SK-N-SH treated with all-trans-retinoic acid at 6 μM for 48 hours (cell line): ENCODE measurements around the gene PLOD2.
A peak's percentile ranks its signal among the peaks of the same experiment; 100 is the strongest.

Experiments used
- ATAC-seq: fragments of 200-7000 bp; cut with Tn5 transposase; 3 replicates; pipeline ENCODE4 v1.9.1; 2020; ENCODE audit warnings: mild to moderate bottlenecking, moderate library complexity
- ARNTL ChIP-seq: fragments of 450-650 bp; formaldehyde crosslinking; IDR thresholded peaks from 2 replicates; pipeline ENCODE4 v1.5.0; 2020; ENCODE audit warnings: low read depth, mild to moderate bottlenecking, moderate library complexity, borderline replicate concordance
- BACH2 ChIP-seq: fragments of 250-450 bp; sonication (Bioruptor Pico); IDR thresholded peaks from 2 replicates; pipeline ENCODE4 v1.9.0; 2021; ENCODE audit warnings: mild to moderate bottlenecking, borderline replicate concordance
- CREB5 ChIP-seq: fragments of 250-450 bp; sonication (Bioruptor Pico); IDR thresholded peaks from 2 replicates; pipeline ENCODE4 v1.5.1; 2020; ENCODE audit warnings: low read depth, mild to moderate bottlenecking, moderate library complexity
- CSDC2 ChIP-seq: fragments of 250-450 bp; sonication (Bioruptor Pico); IDR thresholded peaks from 2 replicates; pipeline ENCODE4 v1.5.0; 2020; ENCODE audit warnings: mild to moderate bottlenecking, moderate library complexity
- CSRNP3 ChIP-seq: fragments of 250-450 bp; sonication (Bioruptor Pico); IDR thresholded peaks from 2 replicates; pipeline ENCODE4 v1.5.1; 2021; ENCODE audit warnings: mild to moderate bottlenecking, moderate library complexity
- ESRRG ChIP-seq: fragments of 250-450 bp; sonication (Bioruptor Pico); IDR thresholded peaks from 2 replicates; pipeline ENCODE4 v1.6.1; 2021; ENCODE audit warnings: mild to moderate bottlenecking
- ISL1 ChIP-seq: fragments of 250-450 bp; sonication (Bioruptor Pico); IDR thresholded peaks from 2 replicates; pipeline ENCODE4 v2.1.2; 2022; ENCODE audit warnings: mild to moderate bottlenecking, moderate library complexity
- OSR1 ChIP-seq: fragments of 250-450 bp; sonication (Bioruptor Pico); IDR thresholded peaks from 2 replicates; pipeline ENCODE4 v1.8.0; 2022; ENCODE audit warnings: moderate library complexity, mild to moderate bottlenecking, inconsistent platforms
- PATZ1 ChIP-seq: fragments of 250-450 bp; sonication (Bioruptor Pico); IDR thresholded peaks from 2 replicates; pipeline ENCODE4 v1.8.0; 2020; ENCODE audit warnings: mild to moderate bottlenecking, moderate library complexity, borderline replicate concordance
- PPARA ChIP-seq: fragments of 250-450 bp; sonication (Bioruptor Pico); IDR thresholded peaks from 2 replicates; pipeline ENCODE4 v1.5.0; 2020; ENCODE audit warnings: mild to moderate bottlenecking, borderline replicate concordance
- RARB ChIP-seq: fragments of 250-450 bp; sonication (Bioruptor Pico); IDR thresholded peaks from 2 replicates; pipeline ENCODE4 v1.8.0; 2021; ENCODE audit warnings: mild to moderate bottlenecking, moderate library complexity
- SNAI2 ChIP-seq: fragments of 250-450 bp; sonication (Bioruptor Pico); IDR thresholded peaks from 2 replicates; pipeline ENCODE4 v1.5.0; 2020; ENCODE audit warnings: mild to moderate bottlenecking, moderate library complexity
- TCF4 ChIP-seq: fragments of 250-450 bp; sonication (Bioruptor Pico); IDR thresholded peaks from 2 replicates; pipeline ENCODE4 v1.8.0; 2021; ENCODE audit warnings: mild to moderate bottlenecking, moderate library complexity, borderline replicate concordance
- TOX ChIP-seq: fragments of 250-450 bp; sonication (Bioruptor Pico); IDR thresholded peaks from 2 replicates; pipeline ENCODE4 v1.8.0; 2021; ENCODE audit warnings: mild to moderate bottlenecking, moderate library complexity, borderline replicate concordance
- TSHZ2 ChIP-seq: fragments of 250-450 bp; sonication (Bioruptor Pico); IDR thresholded peaks from 2 replicates; pipeline ENCODE4 v1.5.0; 2020; ENCODE audit warnings: mild to moderate bottlenecking, moderate library complexity
- ZC3H10 ChIP-seq: fragments of 250-450 bp; sonication (Bioruptor Pico); IDR thresholded peaks from 2 replicates; pipeline ENCODE4 v1.5.1; 2021; ENCODE audit warnings: mild to moderate bottlenecking, moderate library complexity
- ZFP3 ChIP-seq: fragments of 250-450 bp; sonication (Bioruptor Pico); IDR thresholded peaks from 2 replicates; pipeline ENCODE4 v1.5.0; 2020; ENCODE audit warnings: mild to moderate bottlenecking, moderate library complexity
- ZFP30 ChIP-seq: fragments of 450-650 bp; formaldehyde crosslinking; IDR thresholded peaks from 2 replicates; pipeline ENCODE4 v1.5.0; 2022; ENCODE audit warnings: mild to moderate bottlenecking, moderate library complexity
- ZNF565 ChIP-seq: fragments of 450-650 bp; formaldehyde crosslinking; conservative IDR thresholded peaks from 2 replicates; pipeline ENCODE4 v1.5.0; 2020; ENCODE audit warnings: low read depth, mild to moderate bottlenecking, moderate library complexity
- ZNF70 ChIP-seq: fragments of 450-650 bp; formaldehyde crosslinking; IDR thresholded peaks from 2 replicates; pipeline ENCODE4 v1.5.0; 2020; ENCODE audit warnings: mild to moderate bottlenecking, moderate library complexity
- ZNF8 ChIP-seq: fragments of 450-650 bp; formaldehyde crosslinking; IDR thresholded peaks from 2 replicates; pipeline ENCODE4 v1.5.0; 2020; ENCODE audit warnings: mild to moderate bottlenecking, moderate library complexity
- TF ChIP-seq, protein P1 (sequence below): fragments of 250-450 bp; sonication (Bioruptor Pico); IDR thresholded peaks from 2 replicates; pipeline ENCODE4 v1.8.0; 2021; ENCODE audit warnings: low read depth, mild to moderate bottlenecking, moderate library complexity, borderline replicate concordance

The PLOD2 gene

DNA sequence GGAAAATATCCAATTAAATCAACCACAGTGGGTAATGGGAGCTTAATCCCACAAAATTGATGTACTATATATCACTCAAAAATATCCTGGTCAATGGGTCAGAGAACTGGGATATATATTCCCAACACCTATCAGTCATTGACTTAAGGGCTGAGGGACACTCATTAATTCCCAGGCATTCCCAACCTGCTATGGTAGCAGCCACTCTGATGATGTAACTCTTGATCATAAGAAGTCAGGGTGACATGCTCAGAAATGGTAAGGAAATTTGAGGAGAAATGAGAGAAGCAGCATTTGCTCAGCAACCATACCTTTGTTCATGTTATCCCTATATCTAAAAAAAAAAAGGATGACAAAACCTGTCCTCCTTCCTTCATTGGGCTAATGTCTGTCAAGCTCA, 3.1 kb upstream of the PLOD2 start:
- no peak for ATAC-seq
- no peak for TF ChIP-seq OSR1
- no peak for TF ChIP-seq CSDC2 (CRISPR knock-in tag)
- TF ChIP-seq TOX (CRISPR knock-in tag): no peak
- TF ChIP-seq BACH2 (CRISPR knock-in tag): no peak
- TF ChIP-seq, protein P1, sequence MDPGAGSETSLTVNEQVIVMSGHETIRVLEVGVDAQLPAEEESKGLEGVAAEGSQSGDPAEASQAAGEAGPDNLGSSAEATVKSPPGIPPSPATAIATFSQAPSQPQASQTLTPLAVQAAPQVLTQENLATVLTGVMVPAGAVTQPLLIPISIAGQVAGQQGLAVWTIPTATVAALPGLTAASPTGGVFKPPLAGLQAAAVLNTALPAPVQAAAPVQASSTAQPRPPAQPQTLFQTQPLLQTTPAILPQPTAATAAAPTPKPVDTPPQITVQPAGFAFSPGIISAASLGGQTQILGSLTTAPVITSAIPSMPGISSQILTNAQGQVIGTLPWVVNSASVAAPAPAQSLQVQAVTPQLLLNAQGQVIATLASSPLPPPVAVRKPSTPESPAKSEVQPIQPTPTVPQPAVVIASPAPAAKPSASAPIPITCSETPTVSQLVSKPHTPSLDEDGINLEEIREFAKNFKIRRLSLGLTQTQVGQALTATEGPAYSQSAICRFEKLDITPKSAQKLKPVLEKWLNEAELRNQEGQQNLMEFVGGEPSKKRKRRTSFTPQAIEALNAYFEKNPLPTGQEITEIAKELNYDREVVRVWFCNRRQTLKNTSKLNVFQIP (CRISPR knock-in tag): no peak
- no peak for TF ChIP-seq ZNF8 (CRISPR knock-in tag)
- no peak for TF ChIP-seq CREB5 (CRISPR knock-in tag)
- TF ChIP-seq PATZ1: no peak
- TF ChIP-seq ZC3H10: no peak
- TF ChIP-seq ZFP30: no peak
- TF ChIP-seq TCF4 (CRISPR knock-in tag): no peak
- no peak for TF ChIP-seq PPARA
- no peak for TF ChIP-seq TSHZ2 (CRISPR knock-in tag)
- TF ChIP-seq ISL1 (CRISPR knock-in tag): no peak
- no peak for TF ChIP-seq CSRNP3 (CRISPR knock-in tag)

DNA sequence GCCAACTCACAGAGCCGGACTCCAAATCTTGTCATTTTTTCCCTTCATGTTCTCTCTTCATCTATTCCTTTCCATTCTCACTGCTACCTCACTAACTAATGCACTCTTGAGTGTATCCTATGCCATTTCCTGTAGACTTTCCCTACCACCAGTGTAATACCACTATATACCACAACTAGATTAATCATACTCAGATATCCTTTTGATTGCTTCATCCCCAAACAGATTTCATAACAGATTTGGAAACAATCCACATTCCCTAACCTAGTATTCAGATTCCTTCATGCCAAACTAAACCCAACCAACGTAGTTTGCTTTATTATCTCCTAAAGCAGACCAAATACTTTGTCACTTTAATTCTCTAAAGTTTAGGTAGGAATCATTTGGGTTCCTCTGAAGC, 2.6 kb upstream of the PLOD2 start:
- ATAC-seq: peak; percentile 50; the same call in 2 of the 3 replicates
- TF ChIP-seq CSRNP3 (CRISPR knock-in tag) (no peak), RARB (CRISPR knock-in tag) (no peak), ZNF70 (CRISPR knock-in tag) (no peak), TCF4 (CRISPR knock-in tag) (no peak), ZNF565 (CRISPR knock-in tag) (no peak), ZNF8 (CRISPR knock-in tag) (no peak), CSDC2 (CRISPR knock-in tag) (no peak), CREB5 (CRISPR knock-in tag) (no peak), ZFP30 (no peak), ZFP3 (no peak), TOX (CRISPR knock-in tag) (no peak), PATZ1 (no peak), ZC3H10 (no peak), BACH2 (CRISPR knock-in tag) (no peak), ISL1 (CRISPR knock-in tag) (no peak), ARNTL (CRISPR knock-in tag) (no peak), SNAI2 (CRISPR knock-in tag) (no peak), PPARA (no peak), ESRRG (CRISPR knock-in tag) (no peak)
- TF ChIP-seq, protein P1 (CRISPR knock-in tag): no peak
